Small intestine (tissue), 7 donors: ENCODE data around the gene AACS. TPM values are rescaled to one million over a fixed set of nuclear protein-coding genes. Genes with fewer than 3 reads are reported as not detected.

Experiments used
- DNase-seq, 2 donors: peaks; one replicate each; pipeline versions ENCODE4 v3.0.0 to v3.0.0-alpha.2; 2013
- FAIRE-seq: peaks from 2 replicates; lab custom pipeline; 2012; peaks lifted over from hg19 to GRCh38; lab: Jason Lieb, UNC
- H3K27ac ChIP-seq, 3 donors: one replicate each; pipeline ENCODE4 v1.5.1; 2013; ENCODE audit warnings: low read length in 2 of 3, mild to moderate bottlenecking in 2 of 3, control low read depth in 1 of 3, inconsistent platforms in 1 of 3, low read depth in 1 of 3, moderate library complexity in 1 of 3
- H3K27me3 ChIP-seq, 3 donors: one replicate each; pipeline ENCODE4 v1.6.1; 2013; ENCODE audit warnings: low read length in 3 of 3, inconsistent platforms in 1 of 3; ENCODE audit not compliant: control insufficient read depth in 3 of 3, insufficient read depth in 3 of 3
- H3K36me3 ChIP-seq, 3 donors: one replicate each; pipeline ENCODE4 v1.6.1; 2013; ENCODE audit warnings: low read length in 3 of 3, inconsistent platforms in 1 of 3, low read depth in 1 of 3, mild to moderate bottlenecking in 1 of 3, moderate library complexity in 1 of 3; ENCODE audit not compliant: control insufficient read depth in 3 of 3, insufficient read depth in 2 of 3
- H3K4me1 ChIP-seq, 3 donors: one replicate each; pipeline ENCODE4 v1.6.1; 2013; ENCODE audit warnings: low read length in 2 of 3, inconsistent platforms in 1 of 3, low read depth in 1 of 3, mild to moderate bottlenecking in 1 of 3, moderate library complexity in 1 of 3; ENCODE audit not compliant: control insufficient read depth in 3 of 3, insufficient read depth in 2 of 3
- H3K4me3 ChIP-seq, 3 donors: one replicate each; pipeline ENCODE4 v1.5.1; 2013; ENCODE audit warnings: low read length in 3 of 3, control low read depth in 1 of 3, inconsistent platforms in 1 of 3, low read depth in 1 of 3, mild to moderate bottlenecking in 1 of 3, moderate library complexity in 1 of 3
- H3K9me3 ChIP-seq, 2 donors: one replicate each; pipeline ENCODE4 v1.6.1; 2013; ENCODE audit warnings: low read depth in 1 of 2, low read length in 1 of 2; ENCODE audit not compliant: control insufficient read depth in 2 of 2, insufficient read depth in 1 of 2
- WGBS, 3 donors: extraction: QIAGEN DNeasy Blood & Tissue Kit; methylation state at CpG; one replicate each; pipeline ENCODE4 v1.1.7; 2013; 5-methylcytosine and 5-hydroxymethylcytosine counted together
- polyA plus RNA-seq, 4 donors: library from polyadenylated mRNA; stranded (reverse) in 3 of 4; unstranded in 1 of 4; fragments of 200-250 nt in 3 of 4; fragments of 120-200 nt in 1 of 4; gene quantifications; one replicate each; pipeline versions ENCODE4 v1.2.1 to v1.2.3, GENCODE V29; 2013
- donor health status: healthy with polysubstance abuse.
- donor health status: control.
- donor health status: control.
- donor health status: Bipolar disorder and iron deficiency.
- donor health status: healthy.

Gene AACS
- polyA plus RNA-seq, 4 donors, result 15.8 to 35.9 (median 22.4) TPM

GRCh38 chr12:125172231-125172850 is 107.1 kb downstream of the AACS start:
- Histone ChIP-seq H3K36me3 (no peaks in the 10 kb centered on the region), H3K4me3 (no peak overlapping the region), H3K4me1 (no peaks in the 10 kb centered on the region), H3K9me3 (peaks cover 0 to 4% of the 10 kb centered on the region in 2 donors), H3K27ac (no peak overlapping the region), H3K27me3 (peaks cover 0 to 8% (median 3%) of the 10 kb centered on the region in 3 donors)
- no peak for DNase-seq
- 73 to 77% (median 75%) methylated on average over 9 of the region's 9 CpGs for WGBS, 3 donors
- no peak for FAIRE-seq

GRCh38 chr12:125175576-125175975 is 110.3 kb downstream of the AACS start:
- no peak for DNase-seq
- H3K4me3 ChIP-seq, result no peak overlapping the region
- peaks cover 0 to 2% of the 10 kb centered on the region in 2 donors for H3K9me3 ChIP-seq
- H3K4me1 ChIP-seq, result no peaks in the 10 kb centered on the region
- no peak overlapping the region for H3K27ac ChIP-seq
- no peaks in the 10 kb centered on the region for H3K36me3 ChIP-seq
- FAIRE-seq, result no peak
- peaks cover 0 to 8% (median 5%) of the 10 kb centered on the region in 3 donors for H3K27me3 ChIP-seq

- H3K9me3 ChIP-seq, result peaks cover 0 to 8% of the 10 kb centered on the region in 2 donors
- peaks cover 0 to 6% (median 6%) of the 10 kb centered on the region in 3 donors for H3K27me3 ChIP-seq
- DNase-seq, result no peak
- no peak for FAIRE-seq
- H3K4me1 ChIP-seq, result peaks cover 0 to under 1% (median 0%) of the 10 kb centered on the region in 3 donors
- H3K27ac ChIP-seq, result no peak overlapping the region
- H3K4me3 ChIP-seq, result no peak overlapping the region
- H3K36me3 ChIP-seq, result no peaks in the 10 kb centered on the region
- WGBS, 3 donors, result 60 to 74% (median 61%) methylated on average over 2 of the region's 2 CpGs
Measured at GRCh38 chr12:125178222-125178621, 113.0 kb downstream of the AACS start.

DNA sequence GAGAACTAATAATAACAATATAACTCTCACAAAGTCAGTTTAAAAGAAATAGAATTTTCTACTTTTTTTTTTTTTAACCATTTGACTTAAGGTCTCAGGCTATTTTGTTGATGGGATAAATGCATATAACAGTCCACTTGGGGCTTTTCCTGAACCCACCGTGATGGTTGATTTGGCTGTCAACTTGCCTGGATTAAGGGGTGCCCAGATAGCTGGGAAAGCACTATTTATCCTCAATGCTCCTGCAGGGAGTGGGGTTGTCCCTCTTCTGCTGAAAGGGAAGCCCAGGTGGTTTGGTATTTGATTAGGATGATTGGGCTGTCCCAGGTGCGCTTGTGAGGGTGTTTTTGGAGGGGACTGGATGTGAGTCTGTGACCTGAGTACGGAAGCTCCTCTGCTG is 114.9 kb downstream of the AACS start:
- no peaks in the 10 kb centered on the region for H3K36me3 ChIP-seq
- WGBS, 3 donors, result 49 to 83% (median 75%) methylated on average over 3 of the region's 3 CpGs
- peaks cover 0 to 5% (median 0%) of the 10 kb centered on the region in 3 donors for H3K4me1 ChIP-seq
- DNase-seq (no peak), FAIRE-seq (no peak)
- peaks cover 0 to 7% of the 10 kb centered on the region in 2 donors for H3K9me3 ChIP-seq
- H3K27me3 ChIP-seq, result peaks cover 5 to 25% (median 21%) of the 10 kb centered on the region in 3 donors
- H3K4me3 ChIP-seq, result no peak overlapping the region
- no peak overlapping the region for H3K27ac ChIP-seq

GRCh38 chr12:125181107-125181506 is 115.9 kb downstream of the AACS start:
- no peaks in the 10 kb centered on the region for H3K36me3 ChIP-seq
- H3K27me3 ChIP-seq, result peaks cover 5 to 28% (median 26%) of the 10 kb centered on the region in 3 donors
- DNase-seq (no peak), FAIRE-seq (no peak)
- peaks cover 0 to 6% of the 10 kb centered on the region in 2 donors for H3K9me3 ChIP-seq
- 75 to 83% (median 81%) methylated on average over 1 of the region's 1 CpG for WGBS, 3 donors
- no peak overlapping the region for H3K4me3 ChIP-seq
- H3K27ac ChIP-seq, result no peak overlapping the region
- peaks cover 0 to 5% (median 0%) of the 10 kb centered on the region in 3 donors for H3K4me1 ChIP-seq

- no peak for FAIRE-seq
- Histone ChIP-seq H3K4me1 (peaks cover 0 to 5% (median 0%) of the 10 kb centered on the region in 3 donors), H3K4me3 (no peak overlapping the region), H3K36me3 (no peaks in the 10 kb centered on the region), H3K27me3 (peaks cover 9 to 45% (median 28%) of the 10 kb centered on the region in 3 donors), H3K9me3 (peaks cover 0 to 6% of the 10 kb centered on the region in 2 donors), H3K27ac (no peak overlapping the region)
- DNase-seq, result peak; percentile 72 to 87
- WGBS, 3 donors, result 2 to 7% (median 3%) methylated on average over 27 of the region's 27 CpGs
Measured at GRCh38 chr12:125183187-125184067, 118.2 kb downstream of the AACS start.

- FAIRE-seq (no peak), DNase-seq (no peak)
- H3K27me3 ChIP-seq, result peaks cover 9 to 55% (median 36%) of the 10 kb centered on the region in 3 donors
- peaks cover 0 to 5% (median 0%) of the 10 kb centered on the region in 3 donors for H3K4me1 ChIP-seq
- H3K27ac ChIP-seq, result no peak overlapping the region
- no peak overlapping the region for H3K4me3 ChIP-seq
- H3K36me3 ChIP-seq, result no peaks in the 10 kb centered on the region
- peaks cover 0 to 6% of the 10 kb centered on the region in 2 donors for H3K9me3 ChIP-seq
- 14 to 29% (median 25%) methylated on average over 16 of the region's 16 CpGs for WGBS, 3 donors
Measured at GRCh38 chr12:125184213-125184967, 119.2 kb downstream of the AACS start.

- FAIRE-seq (no peak), DNase-seq (no peak)
- peaks cover 0 to 6% of the 10 kb centered on the region in 2 donors for H3K9me3 ChIP-seq
Measured at GRCh38 chr12:125185311-125185739, 120.1 kb downstream of the AACS start.

More at GRCh38 chr12:125185311-125185739, 120.1 kb downstream of the AACS start:
- no peak overlapping the region for H3K27ac ChIP-seq
- H3K4me1 ChIP-seq, result peaks cover 0 to 5% (median 0%) of the 10 kb centered on the region in 3 donors
- H3K4me3 ChIP-seq, result no peak overlapping the region
- H3K36me3 ChIP-seq, result no peaks in the 10 kb centered on the region
- peaks cover 9 to 63% (median 44%) of the 10 kb centered on the region in 3 donors for H3K27me3 ChIP-seq
- WGBS, 3 donors, result 7 to 10% (median 9%) methylated on average over 21 of the region's 21 CpGs
